Astrocyte of the cerebellum (primary cell): ENCODE measurements around the gene COL25A1.

Source experiments
- DNase-seq: peaks from one replicate; pipeline ENCODE4 v3.0.0-alpha.2; 2011; ENCODE audit warnings: low read depth
- H3K4me3 ChIP-seq: 2 replicates; pipeline ENCODE4 v1.5.1; 2011; ENCODE audit warnings: mild to moderate bottlenecking, low read depth, low read length, moderate library complexity
- in situ Hi-C: cut with HindIII; loops from 2 replicates; pipeline ENCODE4 v1.10.0; 2017; ENCODE audit warnings: low sequenced_read_pairs
- TF ChIP-seq, protein P1 (sequence below): IDR thresholded peaks from 2 replicates; pipeline ENCODE4 v1.5.1; 2012; ENCODE audit warnings: low read length, low read depth, moderate library complexity, mild to moderate bottlenecking; ENCODE audit errors: missing control alignments

The COL25A1 gene

DNA sequence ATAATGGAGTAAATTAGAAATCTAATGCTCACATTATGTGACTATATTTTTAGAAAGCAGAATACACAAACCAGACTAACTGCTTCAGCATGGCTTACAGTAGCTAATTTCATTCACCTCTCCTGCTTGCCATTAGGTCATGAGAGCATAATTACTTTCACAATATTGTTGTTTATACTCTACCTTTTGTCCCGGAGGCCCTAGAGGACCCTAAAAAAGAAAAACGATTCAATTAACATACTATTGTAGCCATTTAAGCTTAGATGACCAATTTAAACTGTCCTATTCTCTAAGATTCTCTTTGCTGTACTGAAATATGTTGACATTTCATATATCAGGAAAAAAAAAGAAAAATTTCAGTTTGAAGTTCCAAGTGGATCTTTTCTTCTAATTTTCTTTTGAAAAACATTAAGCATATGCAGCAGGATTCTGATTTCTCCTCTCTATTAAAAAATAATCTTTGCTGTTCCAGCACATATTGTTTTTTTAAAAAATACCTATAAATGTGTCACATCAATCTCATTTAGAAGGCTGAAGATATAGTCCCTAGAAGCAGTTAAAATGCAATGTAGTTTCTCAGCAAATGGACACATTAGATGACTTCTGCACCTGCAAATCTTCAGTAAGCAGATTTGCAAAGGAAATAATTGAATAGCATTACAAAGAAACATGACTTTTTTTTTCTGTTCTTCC is 381.9 kb downstream of the COL25A1 start:
- TF ChIP-seq, protein P1, sequence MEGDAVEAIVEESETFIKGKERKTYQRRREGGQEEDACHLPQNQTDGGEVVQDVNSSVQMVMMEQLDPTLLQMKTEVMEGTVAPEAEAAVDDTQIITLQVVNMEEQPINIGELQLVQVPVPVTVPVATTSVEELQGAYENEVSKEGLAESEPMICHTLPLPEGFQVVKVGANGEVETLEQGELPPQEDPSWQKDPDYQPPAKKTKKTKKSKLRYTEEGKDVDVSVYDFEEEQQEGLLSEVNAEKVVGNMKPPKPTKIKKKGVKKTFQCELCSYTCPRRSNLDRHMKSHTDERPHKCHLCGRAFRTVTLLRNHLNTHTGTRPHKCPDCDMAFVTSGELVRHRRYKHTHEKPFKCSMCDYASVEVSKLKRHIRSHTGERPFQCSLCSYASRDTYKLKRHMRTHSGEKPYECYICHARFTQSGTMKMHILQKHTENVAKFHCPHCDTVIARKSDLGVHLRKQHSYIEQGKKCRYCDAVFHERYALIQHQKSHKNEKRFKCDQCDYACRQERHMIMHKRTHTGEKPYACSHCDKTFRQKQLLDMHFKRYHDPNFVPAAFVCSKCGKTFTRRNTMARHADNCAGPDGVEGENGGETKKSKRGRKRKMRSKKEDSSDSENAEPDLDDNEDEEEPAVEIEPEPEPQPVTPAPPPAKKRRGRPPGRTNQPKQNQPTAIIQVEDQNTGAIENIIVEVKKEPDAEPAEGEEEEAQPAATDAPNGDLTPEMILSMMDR, result no peak
- in situ Hi-C loops, result loop anchor here (5.0 kb wide), 1 partner anchor 38 kb away; no protein-coding TSS in a partner anchor
- no peak for DNase-seq
- H3K4me3 ChIP-seq, result no peak overlapping the region

DNA sequence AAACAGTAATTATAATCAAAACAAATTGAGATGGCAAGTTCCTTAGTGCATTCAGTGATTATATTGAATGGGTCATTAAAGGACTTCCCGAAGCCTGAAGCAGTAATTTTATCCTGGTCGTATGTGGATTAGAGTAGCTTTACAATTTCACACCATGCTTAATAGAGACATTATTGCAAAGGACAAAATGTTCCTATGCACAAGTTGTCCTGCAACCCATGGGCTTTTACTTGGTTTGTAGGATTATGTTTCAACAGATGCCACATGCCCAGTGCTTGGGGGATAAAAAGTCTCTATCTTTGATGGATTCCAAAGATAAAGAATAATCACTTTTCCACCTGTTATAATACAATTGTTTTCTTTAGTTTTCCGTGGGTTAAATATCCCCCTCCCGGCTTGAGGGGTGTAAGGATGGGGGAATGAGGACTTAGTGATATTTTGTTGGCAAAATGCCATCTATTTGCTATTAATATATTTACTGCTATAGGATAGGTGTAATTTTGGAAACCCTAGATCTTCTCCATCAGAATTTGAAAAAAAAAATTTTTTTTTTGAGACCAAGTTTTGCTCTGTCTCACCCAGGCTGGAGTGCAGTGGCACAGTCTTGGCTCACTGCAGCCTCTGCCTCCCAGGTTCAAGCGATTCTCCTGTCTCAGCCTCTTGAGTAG is 383.1 kb downstream of the COL25A1 start:
- TF ChIP-seq, protein P1, result no peak
- H3K4me3 ChIP-seq, result no peak overlapping the region
- DNase-seq, result no peak
- in situ Hi-C loops, result no loop called here

DNA sequence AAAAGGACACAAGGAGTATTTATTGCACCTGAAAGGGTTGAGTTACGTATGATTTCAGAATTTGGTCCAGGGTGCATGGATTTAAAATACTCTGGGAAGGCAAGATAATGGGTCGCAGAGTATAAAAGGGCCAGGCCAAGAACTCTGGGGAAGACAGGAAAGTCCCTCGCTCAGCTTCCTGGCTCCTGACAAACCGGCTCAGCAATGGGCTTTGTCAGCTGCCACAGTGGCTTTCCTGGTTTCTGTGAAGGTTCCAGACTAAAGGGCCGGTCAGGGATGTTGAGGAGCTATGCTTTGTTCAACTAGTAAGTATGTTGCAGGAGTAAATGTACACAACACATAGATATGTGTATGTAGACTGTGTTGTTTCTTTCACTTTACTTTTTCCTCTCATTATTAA is 385.2 kb downstream of the COL25A1 start:
- no peak for DNase-seq
- H3K4me3 ChIP-seq, result no peak overlapping the region
- in situ Hi-C loops, result no loop called here
- TF ChIP-seq, protein P1, result no peak

DNA sequence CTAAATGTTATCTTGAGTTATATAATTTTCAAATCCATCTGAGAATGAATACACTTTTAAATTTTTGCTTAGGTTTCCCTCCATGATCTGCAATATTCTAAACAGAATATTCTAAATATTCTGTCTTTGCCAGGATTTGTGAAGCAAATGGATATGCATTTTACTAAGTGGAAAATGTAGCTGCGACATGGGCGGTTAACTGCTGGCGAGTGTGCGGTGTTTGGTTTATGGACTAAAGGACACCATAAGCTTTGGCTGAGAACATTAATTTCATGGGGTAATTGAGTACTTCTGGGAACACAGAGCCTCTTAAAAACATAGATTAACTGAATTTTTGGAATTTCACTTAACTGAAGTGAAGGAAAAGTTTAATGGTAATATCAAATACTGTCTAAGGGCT is 385.8 kb downstream of the COL25A1 start:
- in situ Hi-C loops, result no loop called here
- H3K4me3 ChIP-seq, result no peak overlapping the region
- no peak for DNase-seq
- TF ChIP-seq, protein P1, result no peak

DNA sequence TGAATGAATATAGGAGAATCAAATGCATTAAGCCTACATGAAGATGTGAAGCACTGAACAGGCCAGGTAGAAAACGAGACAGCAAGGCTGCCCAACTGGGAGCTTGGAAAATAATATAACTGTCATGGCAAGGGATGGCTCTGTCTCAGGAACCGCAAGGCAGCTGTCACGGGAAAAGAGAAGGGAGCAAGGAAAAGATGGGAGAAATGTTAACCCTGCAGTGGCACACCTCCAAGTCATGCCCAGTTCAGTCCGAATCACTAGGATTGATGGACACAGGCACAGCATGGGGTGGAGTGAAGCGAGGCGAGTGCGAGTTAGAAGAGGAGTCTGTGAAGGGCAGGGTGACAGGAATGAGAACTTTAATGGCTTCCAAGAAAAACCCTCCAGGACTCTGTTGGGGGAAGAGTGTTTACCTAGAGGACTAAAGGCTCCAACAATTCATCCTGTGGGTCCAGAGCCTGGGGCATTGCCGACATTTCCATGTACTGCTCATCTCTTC is 395.5 kb downstream of the COL25A1 start:
- no peak overlapping the region for H3K4me3 ChIP-seq
- in situ Hi-C loops, result no loop called here
- TF ChIP-seq, protein P1, result no peak
- DNase-seq, result no peak

DNA sequence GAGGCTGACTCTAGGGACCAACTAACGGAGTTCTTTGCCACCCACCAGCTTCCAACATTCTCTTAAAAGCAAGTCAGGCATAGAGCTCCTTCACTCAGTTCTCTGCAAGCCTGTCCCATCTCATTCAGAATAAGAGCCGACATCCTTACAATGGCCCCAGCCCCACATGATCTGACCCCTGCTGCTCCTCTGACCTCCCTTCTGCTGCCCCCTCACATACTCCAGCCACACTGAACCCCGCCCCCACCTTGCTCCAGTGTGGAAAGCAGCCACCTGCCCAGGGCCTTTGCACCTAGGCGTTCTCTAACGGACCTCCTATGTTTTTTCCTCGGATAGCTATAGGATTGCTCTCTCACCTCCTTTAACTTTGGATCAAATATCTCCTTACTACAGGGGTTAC is 396.5 kb downstream of the COL25A1 start:
- no peak for DNase-seq
- in situ Hi-C loops, result no loop called here
- TF ChIP-seq, protein P1, result no peak

More for the DNA sequence above, 396.5 kb downstream of the COL25A1 start:
- no peak overlapping the region for H3K4me3 ChIP-seq
